ENCODE data around the gene DCTPP1.
"Not testable (repeated sequence)": the region's sequence is repeated elsewhere in the genome, so short reads cannot be mapped to it uniquely, and the experiment has no call there.

Gene DCTPP1

GRCh38 chr16:30472328-30472942, 42.6 kb upstream of the DCTPP1 start, which contains the start of gene ITGAL:
Gene ITGAL (plus strand): TSS chr16:30472742. CDS start chr16:30472838, 96 bp downstream.
- no peak within 1 kb of the TSS for H3K27ac ChIP-seq
- TF ChIP-seq CTCF (IDR thresholded peaks at IDR 0.05) (no peak), ZFX (IDR thresholded peaks at IDR 0.05; ENCODE audit: borderline replicate concordance) (no peak)

GRCh38 chr16:30470632-30470995, 40.8 kb upstream of the DCTPP1 start:
- TF ChIP-seq CTCF (IDR thresholded peaks at IDR 0.05) (no peak), ZFX (IDR thresholded peaks at IDR 0.05; ENCODE audit: borderline replicate concordance) (no peak)
- no peak overlapping the region for H3K27ac ChIP-seq

GRCh38 chr16:30470170-30470512, 40.3 kb upstream of the DCTPP1 start:
- TF ChIP-seq ZFX (IDR thresholded peaks at IDR 0.05; ENCODE audit: borderline replicate concordance), result no peak
- TF ChIP-seq CTCF (IDR thresholded peaks at IDR 0.05), result no peak
- H3K27ac ChIP-seq, result no peak overlapping the region

- no peak for TF ChIP-seq ZFX (IDR thresholded peaks at IDR 0.05; ENCODE audit: borderline replicate concordance)
- no peak overlapping the region for H3K27ac ChIP-seq
These were observed 34.2 kb upstream of the DCTPP1 start for GRCh38 chr16:30464078-30464477.

GRCh38 chr16:30461426-30461825, 31.6 kb upstream of the DCTPP1 start:
- not testable (repeated sequence) for H3K27ac ChIP-seq

- no peak overlapping the region for H3K27ac ChIP-seq
- TF ChIP-seq ZFX (IDR thresholded peaks at IDR 0.05; ENCODE audit: borderline replicate concordance), result no peak
- no peak for TF ChIP-seq CTCF (IDR thresholded peaks at IDR 0.05)
These were observed 29.6 kb upstream of the DCTPP1 start for GRCh38 chr16:30459456-30459855.

GRCh38 chr16:30458561-30459394, 28.9 kb upstream of the DCTPP1 start:
- no peak overlapping the region for H3K27ac ChIP-seq

More at GRCh38 chr16:30458561-30459394, 28.9 kb upstream of the DCTPP1 start:
- TF ChIP-seq CTCF (IDR thresholded peaks at IDR 0.05) (no peak), ZFX (IDR thresholded peaks at IDR 0.05; ENCODE audit: borderline replicate concordance) (no peak)
